ENCODE data around the gene TMEM191B.
"Not testable (repeated sequence)": the region's sequence is repeated elsewhere in the genome, so short reads cannot be mapped to it uniquely, and the experiment has no call there.

The TMEM191B gene

GRCh38 chr22:18554280-18555256, 27.0 kb downstream of the TMEM191B start:
- DNase-seq (ENCODE audit: insufficient read length); FAIRE-seq: not testable (repeated sequence)

GRCh38 chr22:18558516-18558915, 30.9 kb downstream of the TMEM191B start:
- not testable (repeated sequence) for FAIRE-seq; DNase-seq (ENCODE audit: insufficient read length)

GRCh38 chr22:18558939-18559338, 31.3 kb downstream of the TMEM191B start:
- not testable (repeated sequence) for DNase-seq (ENCODE audit: insufficient read length); FAIRE-seq

GRCh38 chr22:18560099-18560974, 32.7 kb downstream of the TMEM191B start:
- DNase-seq (ENCODE audit: insufficient read length); FAIRE-seq: not testable (repeated sequence)

- DNase-seq (ENCODE audit: insufficient read length); FAIRE-seq: not testable (repeated sequence)
These were observed 43.1 kb downstream of the TMEM191B start for GRCh38 chr22:18570509-18571246.

- not testable (repeated sequence) for FAIRE-seq; DNase-seq (ENCODE audit: insufficient read length)
These were observed 46.0 kb downstream of the TMEM191B start for GRCh38 chr22:18573483-18574164.

- not testable (repeated sequence) for DNase-seq (ENCODE audit: insufficient read length); FAIRE-seq
These were observed 47.0 kb downstream of the TMEM191B start for GRCh38 chr22:18574555-18574954.

GRCh38 chr22:18575686-18576085, 48.1 kb downstream of the TMEM191B start:
- not testable (repeated sequence) for FAIRE-seq; DNase-seq (ENCODE audit: insufficient read length)

GRCh38 chr22:18577090-18577818, 49.7 kb downstream of the TMEM191B start:
- not testable (repeated sequence) for FAIRE-seq; DNase-seq (ENCODE audit: insufficient read length)

- DNase-seq (ENCODE audit: insufficient read length); FAIRE-seq: not testable (repeated sequence)
These were observed 50.2 kb downstream of the TMEM191B start for GRCh38 chr22:18577847-18578246.
